ENCODE data around the gene JPH4. TPM values are rescaled to one million over a fixed set of nuclear protein-coding genes. Genes with fewer than 3 reads are reported as not detected.
"Not testable (repeated sequence)": the region's sequence is repeated elsewhere in the genome, so short reads cannot be mapped to it uniquely, and the experiment has no call there.

Gene JPH4
- total RNA-seq, 2 experiments from 2014 or later = not detected

DNA sequence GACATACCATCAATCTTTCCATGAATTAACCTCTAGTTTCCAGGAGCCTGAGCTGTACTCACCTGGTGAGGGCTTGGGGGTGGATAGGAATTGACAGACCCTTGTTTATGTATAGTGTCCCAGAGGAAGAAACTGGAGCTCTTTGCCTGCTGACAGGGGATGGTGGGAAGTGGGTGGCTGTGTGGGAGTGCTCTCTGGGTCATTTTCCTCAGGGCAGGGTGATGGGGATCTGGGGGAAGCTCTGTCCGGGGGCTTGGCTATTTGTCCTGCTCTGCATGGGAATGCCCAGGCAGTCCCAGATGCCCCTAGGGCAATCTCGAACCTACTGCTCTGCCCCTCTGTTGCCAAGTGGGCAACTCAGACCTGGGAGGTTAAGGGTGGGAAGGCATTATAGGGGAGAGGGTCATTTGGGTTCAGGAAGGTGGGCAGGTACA, 35.8 kb upstream of the JPH4 start:
- POLR2A ChIA-PET = interaction anchor here (0.5 kb wide), 1 partner anchor 292 kb away, joined by 3 read pairs; no protein-coding TSS in a partner anchor
- Mint-ChIP-seq H3K4me1 (peaks cover 18% of the 10 kb centered on the region), H3K27ac (no peak overlapping the region)

GRCh38 chr14:23613242-23614070, 34.9 kb upstream of the JPH4 start:
- Mint-ChIP-seq H3K27me3 (peaks cover 7% of the 10 kb centered on the region), H3K36me3 (ENCODE audit: low read depth) (peaks cover 12% of the 10 kb centered on the region), H3K27ac (no peak overlapping the region), H3K4me3 (no peak overlapping the region), H3K9me3 (peaks cover 12% of the 10 kb centered on the region), H3K4me1 (peaks cover 25% of the 10 kb centered on the region)
- POLR2A ChIA-PET = interaction anchor here (0.5 kb wide), 1 partner anchor 291 kb away, joined by 3 read pairs; no protein-coding TSS in a partner anchor
- CTCF ChIA-PET = interaction anchor here (4.9 kb wide), 1 partner anchor 19 kb away, joined by 34 read pairs; no protein-coding TSS in a partner anchor
- DNase-seq = no peak

More for the DNA sequence above, 35.8 kb upstream of the JPH4 start:
- Mint-ChIP-seq H3K9me3 (peaks cover 5% of the 10 kb centered on the region), H3K27me3 (peaks cover 8% of the 10 kb centered on the region), H3K36me3 (ENCODE audit: low read depth) (peaks cover 4% of the 10 kb centered on the region), H3K4me3 (no peak overlapping the region)
- no peak for DNase-seq
- CTCF ChIA-PET = interaction anchor here (1.5 to 4.9 kb wide), 2 partner anchors 18 to 21 kb away, joined by 3 to 34 read pairs; no protein-coding TSS in a partner anchor

DNA sequence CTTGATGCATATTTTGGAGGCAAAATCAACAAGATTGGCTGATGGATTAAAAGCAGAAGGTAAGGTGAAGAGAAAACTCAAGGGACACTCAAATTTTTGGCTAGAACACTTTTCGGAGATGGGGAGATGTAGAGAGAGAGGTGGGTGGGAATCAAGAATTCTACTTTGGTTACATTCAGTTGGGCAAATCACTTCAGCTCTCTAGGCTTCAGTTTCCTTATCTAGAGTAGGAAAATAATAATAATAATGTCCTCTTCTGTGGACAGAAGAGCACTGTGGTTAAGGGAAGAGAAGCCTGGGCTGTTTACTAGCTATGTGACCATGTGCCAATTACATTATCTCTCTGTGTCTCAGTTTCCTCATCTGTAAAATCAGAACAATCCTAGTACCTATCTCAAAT, 34.2 kb upstream of the JPH4 start:
- Mint-ChIP-seq H3K4me1 (peaks cover 25% of the 10 kb centered on the region), H3K27me3 (peaks cover 5% of the 10 kb centered on the region), H3K9me3 (peaks cover 12% of the 10 kb centered on the region), H3K27ac (peak overlapping the region; percentile 7), H3K36me3 (ENCODE audit: low read depth) (peaks cover 12% of the 10 kb centered on the region), H3K4me3 (no peak overlapping the region)
- CTCF ChIA-PET = interaction anchor here (4.9 kb wide), 1 partner anchor 20 kb away, joined by 34 read pairs; no protein-coding TSS in a partner anchor
- no peak for DNase-seq
- POLR2A ChIA-PET = no interaction called here

DNA sequence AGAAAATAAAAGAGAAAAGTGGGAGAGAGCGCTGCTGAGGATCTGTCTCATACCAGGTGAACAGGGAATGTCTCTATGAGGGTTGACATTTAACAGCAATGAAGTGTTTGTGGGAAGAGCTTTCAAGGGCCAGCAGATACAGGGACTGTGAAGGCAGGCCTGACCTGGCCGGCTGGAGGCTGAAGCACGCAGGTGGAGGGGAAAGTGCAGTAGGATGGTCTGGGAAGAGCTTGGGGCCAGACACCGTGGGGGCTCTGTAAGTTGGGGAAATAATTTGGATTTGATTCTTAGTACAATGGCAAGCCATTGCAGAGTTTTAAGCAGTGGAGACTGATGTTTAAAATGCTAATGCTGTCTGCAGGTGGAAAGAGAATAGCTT, 33.8 kb upstream of the JPH4 start:
- POLR2A ChIA-PET = no interaction called here
- CTCF ChIA-PET = interaction anchor here (4.9 kb wide), 1 partner anchor 20 kb away, joined by 34 read pairs; no protein-coding TSS in a partner anchor

GRCh38 chr14:23610815-23611289, 32.3 kb upstream of the JPH4 start:
- ChIA-PET CTCF (interaction anchor here (0.6 to 4.9 kb wide), 6 partner anchors 10 to 423 kb away, joined by 3 to 34 read pairs (median 4); no protein-coding TSS in a partner anchor), POLR2A (no interaction called here)
- Mint-ChIP-seq H3K36me3 (ENCODE audit: low read depth) (peaks cover 12% of the 10 kb centered on the region), H3K27me3 (peaks cover 5% of the 10 kb centered on the region), H3K9me3 (peaks cover 12% of the 10 kb centered on the region), H3K4me3 (no peak overlapping the region), H3K27ac (peak overlapping the region; percentile 93), H3K4me1 (peaks cover 31% of the 10 kb centered on the region)
- DNase-seq = peak; percentile 33

More for the DNA sequence above, 33.8 kb upstream of the JPH4 start:
- DNase-seq = no peak
- Mint-ChIP-seq H3K4me3 (no peak overlapping the region), H3K36me3 (ENCODE audit: low read depth) (peaks cover 12% of the 10 kb centered on the region), H3K4me1 (peaks cover 25% of the 10 kb centered on the region), H3K27me3 (peaks cover 5% of the 10 kb centered on the region), H3K27ac (no peak overlapping the region), H3K9me3 (peaks cover 12% of the 10 kb centered on the region)

DNA sequence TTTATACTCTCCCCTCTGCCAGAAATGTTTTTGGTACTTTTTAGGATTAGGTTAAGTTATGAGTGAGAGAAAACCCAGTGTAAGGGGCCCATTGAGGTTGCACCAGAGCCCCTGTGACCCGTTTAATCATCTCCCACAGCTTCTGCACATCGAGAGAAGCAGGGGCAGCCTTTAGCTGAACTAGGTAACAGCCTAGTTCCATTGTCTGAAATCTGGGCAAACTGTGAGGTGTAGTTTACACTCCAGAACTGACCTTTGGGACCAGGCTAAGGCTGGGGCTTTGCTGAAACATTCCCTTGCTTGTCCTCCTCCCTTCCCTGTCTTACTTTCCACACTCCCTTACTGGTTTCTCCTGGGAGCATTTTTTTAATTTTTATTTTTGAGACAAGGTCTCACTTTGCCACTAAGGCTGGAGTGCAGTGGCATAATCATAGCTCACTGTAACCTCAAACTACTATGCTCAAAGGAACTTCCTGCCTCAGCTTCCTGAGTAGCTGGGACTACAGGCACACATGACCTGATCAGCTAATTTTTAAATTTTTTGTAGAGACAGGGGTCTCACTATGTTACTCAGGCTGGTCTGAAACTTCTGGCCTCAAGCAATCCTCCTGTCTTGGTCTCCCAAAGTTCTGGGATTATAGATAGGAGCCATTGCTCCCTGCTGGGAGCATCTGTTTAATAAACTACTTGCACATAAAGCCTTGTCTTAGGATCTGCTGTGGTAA, 31.7 kb upstream of the JPH4 start:
- Mint-ChIP-seq H3K4me1 (peaks cover 34% of the 10 kb centered on the region), H3K9me3 (peaks cover 12% of the 10 kb centered on the region), H3K4me3 (no peak overlapping the region), H3K36me3 (ENCODE audit: low read depth) (peaks cover 12% of the 10 kb centered on the region), H3K27me3 (peaks cover 1% of the 10 kb centered on the region), H3K27ac (peak overlapping the region; percentile 93)
- POLR2A ChIA-PET = no interaction called here
- CTCF ChIA-PET = interaction anchor here (0.7 to 4.9 kb wide), 5 partner anchors 9 to 22 kb away, joined by 3 to 34 read pairs (median 4); no protein-coding TSS in a partner anchor
- peak; percentile 34 for DNase-seq

GRCh38 chr14:23609411-23610089, 31.0 kb upstream of the JPH4 start:
- H3K27me3 Mint-ChIP-seq, DNase-seq, POLR2A ChIA-PET, H3K4me3 Mint-ChIP-seq: not testable (repeated sequence)
- Mint-ChIP-seq H3K36me3 (ENCODE audit: low read depth) (peaks cover 12% of the 10 kb centered on the region), H3K9me3 (peaks cover 12% of the 10 kb centered on the region), H3K27ac (peak overlapping the region; percentile 93), H3K4me1 (peaks cover 34% of the 10 kb centered on the region)
- CTCF ChIA-PET = interaction anchor here (1.9 kb wide), 1 partner anchor 12 kb away, joined by 4 read pairs; no protein-coding TSS in a partner anchor

DNA sequence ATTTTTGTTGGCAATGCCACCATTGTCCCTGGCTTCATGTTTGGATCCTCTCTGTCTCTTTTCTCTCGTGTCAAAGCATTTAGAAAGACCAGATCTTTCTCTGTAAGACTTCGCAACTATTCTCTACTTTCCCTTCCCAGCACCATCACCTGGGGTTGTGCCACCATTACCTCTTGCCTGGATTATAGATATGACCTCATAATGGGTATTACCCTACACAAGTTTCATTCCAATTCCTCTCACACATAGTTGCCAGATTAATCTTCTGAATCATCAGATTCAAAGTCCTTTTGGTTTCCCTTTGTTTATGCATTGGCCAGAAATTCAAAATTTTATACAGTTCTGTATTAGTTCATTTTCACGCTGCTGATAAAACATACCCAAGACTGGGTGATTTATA, 30.4 kb upstream of the JPH4 start:
- no peak overlapping the region for H3K4me3 Mint-ChIP-seq
- DNase-seq = no peak
- ChIA-PET CTCF (no interaction called here), POLR2A (no interaction called here)
- H3K4me1 Mint-ChIP-seq = peaks cover 34% of the 10 kb centered on the region
- peak overlapping the region; percentile 66 for H3K27ac Mint-ChIP-seq
- H3K27me3 Mint-ChIP-seq = no peaks in the 10 kb centered on the region
- H3K9me3 Mint-ChIP-seq = peaks cover 12% of the 10 kb centered on the region
- peaks cover 12% of the 10 kb centered on the region for H3K36me3 Mint-ChIP-seq (ENCODE audit: low read depth)

DNA sequence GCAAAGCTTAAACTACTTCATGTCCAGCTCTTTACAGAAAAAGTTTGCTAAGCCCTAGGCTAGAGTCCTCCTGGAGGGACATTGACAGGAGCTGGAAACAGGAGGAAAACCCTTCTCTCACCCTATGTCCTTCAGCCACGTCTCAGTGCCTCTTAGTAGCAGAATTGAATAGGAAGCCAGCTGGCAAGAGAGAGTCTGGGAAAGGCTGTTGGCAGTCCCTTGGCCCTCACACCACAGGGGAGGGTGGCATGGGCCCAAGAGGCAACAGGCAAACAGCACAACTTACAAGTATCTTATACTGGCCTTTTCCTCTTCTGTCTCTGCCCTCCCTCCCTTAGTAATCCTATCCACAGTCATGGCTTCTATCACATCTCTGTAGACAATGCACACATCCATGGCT, 29.9 kb upstream of the JPH4 start:
- no peak overlapping the region for H3K27ac Mint-ChIP-seq
- ChIA-PET POLR2A (no interaction called here), CTCF (no interaction called here)
- no peak for DNase-seq
- peaks cover 12% of the 10 kb centered on the region for H3K9me3 Mint-ChIP-seq
- H3K27me3 Mint-ChIP-seq = no peaks in the 10 kb centered on the region
- H3K4me3 Mint-ChIP-seq = no peak overlapping the region
- H3K4me1 Mint-ChIP-seq = peaks cover 34% of the 10 kb centered on the region
- peaks cover 12% of the 10 kb centered on the region for H3K36me3 Mint-ChIP-seq (ENCODE audit: low read depth)

- H3K4me1 Mint-ChIP-seq = peaks cover 31% of the 10 kb centered on the region
- peaks cover 12% of the 10 kb centered on the region for H3K9me3 Mint-ChIP-seq
- peaks cover 12% of the 10 kb centered on the region for H3K36me3 Mint-ChIP-seq (ENCODE audit: low read depth)
- ChIA-PET CTCF (interaction anchor here (0.7 to 1.0 kb wide), 2 partner anchors 15 to 26 kb away, joined by 3 read pairs; no protein-coding TSS in a partner anchor), POLR2A (no interaction called here)
- no peak overlapping the region for H3K4me3 Mint-ChIP-seq
- no peak overlapping the region for H3K27ac Mint-ChIP-seq
- no peak for DNase-seq
- H3K27me3 Mint-ChIP-seq = no peaks in the 10 kb centered on the region
Observed at GRCh38 chr14:23605931-23606585, 27.5 kb upstream of the JPH4 start.

- POLR2A ChIA-PET = no interaction called here
- CTCF ChIA-PET = interaction anchor here (0.8 kb wide), 1 partner anchor 16 kb away, joined by 5 read pairs; no protein-coding TSS in a partner anchor
- no peak for DNase-seq
- peaks cover 7% of the 10 kb centered on the region for H3K9me3 Mint-ChIP-seq
- H3K4me3 Mint-ChIP-seq = no peak overlapping the region
- H3K4me1 Mint-ChIP-seq = peaks cover 18% of the 10 kb centered on the region
- H3K36me3 Mint-ChIP-seq (ENCODE audit: low read depth) = peaks cover 7% of the 10 kb centered on the region
- no peak overlapping the region for H3K27ac Mint-ChIP-seq
- H3K27me3 Mint-ChIP-seq = no peaks in the 10 kb centered on the region
Observed at GRCh38 chr14:23604675-23605170, 26.1 kb upstream of the JPH4 start.

DNA sequence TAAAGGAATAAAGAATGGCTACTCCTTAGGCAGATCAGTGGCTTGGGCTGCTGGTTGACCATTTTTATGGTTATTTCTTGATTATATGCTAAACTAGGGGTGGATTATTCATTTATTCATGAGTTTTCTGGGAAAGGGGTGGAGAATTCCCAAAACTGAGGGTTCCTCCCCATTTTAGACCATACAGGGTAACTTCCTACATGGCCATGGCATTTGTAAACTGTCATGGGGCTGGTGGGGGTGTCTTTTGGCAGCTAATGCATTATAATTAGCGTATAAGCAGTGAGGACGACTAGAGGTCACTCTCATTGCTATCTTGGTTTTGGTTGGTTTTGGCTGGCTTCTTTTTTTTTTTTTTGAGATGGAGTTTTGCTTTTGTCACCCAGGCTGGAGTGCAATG, 25.6 kb upstream of the JPH4 start:
- ChIA-PET POLR2A (no interaction called here), CTCF (no interaction called here)
- Mint-ChIP-seq H3K27me3 (no peaks in the 10 kb centered on the region), H3K4me3 (no peak overlapping the region), H3K4me1 (peaks cover 14% of the 10 kb centered on the region), H3K36me3 (ENCODE audit: low read depth) (peaks cover 6% of the 10 kb centered on the region), H3K9me3 (peaks cover 6% of the 10 kb centered on the region), H3K27ac (no peak overlapping the region)
- no peak for DNase-seq

Data from activated CD4-positive, alpha-beta T cell treated with anti-CD3 and anti-CD28 coated beads, Interleukin-2, amount 10 ng/mL, durations not matched to agents 7 days and 5 days (primary cell).